GM12864 (cell line): ENCODE data around the gene TRIM56.
"Not testable (repeated sequence)": the region's sequence is repeated elsewhere in the genome, so short reads cannot be mapped to it uniquely, and the experiment has no call there.

ENCODE experiments used
- DNase-seq: peaks from one replicate; pipeline ENCODE4 v3.0.0-alpha.2; 2011; ENCODE audit warnings: low read depth
- H3K4me3 ChIP-seq: 2 replicates; pipeline ENCODE4 v1.5.1; 2011; ENCODE audit warnings: mild to moderate bottlenecking, low read depth, low read length, control low read depth
- TF ChIP-seq, protein P1 (sequence below): IDR thresholded peaks from 2 replicates; pipeline ENCODE4 v1.5.1; 2011; ENCODE audit warnings: low read depth, mild to moderate bottlenecking, moderate library complexity, low read length, control low read depth, inconsistent platforms; ENCODE audit errors: missing control alignments

The TRIM56 gene

DNA sequence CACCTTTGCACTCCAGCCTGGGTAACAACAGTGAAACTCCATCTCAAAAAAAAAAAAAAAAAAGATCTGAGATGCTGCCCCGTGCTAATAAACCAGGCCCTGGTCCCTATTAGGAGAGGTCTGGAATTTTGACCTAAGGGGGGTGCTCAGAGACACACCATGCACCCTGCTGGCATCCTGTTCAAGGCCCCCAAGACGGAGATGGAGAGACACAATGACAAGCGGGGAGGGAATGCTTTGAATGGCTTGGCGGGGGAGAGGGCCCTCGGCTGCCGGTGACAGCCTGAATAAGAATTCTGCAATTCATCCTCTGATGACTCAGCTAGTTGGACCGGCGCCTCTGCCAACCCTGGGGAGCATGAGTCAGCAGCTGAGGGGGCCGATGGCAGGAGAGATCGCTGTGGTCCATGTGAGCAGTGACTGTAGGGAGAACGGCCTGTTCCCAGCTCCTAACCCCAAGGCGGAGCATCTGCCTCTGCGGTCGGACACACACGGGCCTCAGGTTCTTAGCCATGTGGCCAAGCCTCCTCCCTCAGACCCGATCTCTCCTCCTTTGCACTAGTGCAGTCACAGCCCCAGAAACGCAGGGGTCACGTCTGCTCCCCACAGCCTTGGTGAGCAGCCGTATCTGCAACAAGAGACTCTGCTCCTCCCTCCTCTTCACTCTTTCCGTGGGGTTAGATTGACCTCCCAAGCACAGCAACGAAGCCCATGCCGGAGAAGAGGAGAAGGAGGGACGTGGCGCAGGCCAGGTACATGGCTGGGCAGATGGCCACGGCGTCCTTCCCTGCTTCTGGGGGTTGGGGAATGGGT is 14.9 kb downstream of the TRIM56 start:
- H3K4me3 ChIP-seq: no peak overlapping the region
- no peak for DNase-seq
- TF ChIP-seq, protein P1, sequence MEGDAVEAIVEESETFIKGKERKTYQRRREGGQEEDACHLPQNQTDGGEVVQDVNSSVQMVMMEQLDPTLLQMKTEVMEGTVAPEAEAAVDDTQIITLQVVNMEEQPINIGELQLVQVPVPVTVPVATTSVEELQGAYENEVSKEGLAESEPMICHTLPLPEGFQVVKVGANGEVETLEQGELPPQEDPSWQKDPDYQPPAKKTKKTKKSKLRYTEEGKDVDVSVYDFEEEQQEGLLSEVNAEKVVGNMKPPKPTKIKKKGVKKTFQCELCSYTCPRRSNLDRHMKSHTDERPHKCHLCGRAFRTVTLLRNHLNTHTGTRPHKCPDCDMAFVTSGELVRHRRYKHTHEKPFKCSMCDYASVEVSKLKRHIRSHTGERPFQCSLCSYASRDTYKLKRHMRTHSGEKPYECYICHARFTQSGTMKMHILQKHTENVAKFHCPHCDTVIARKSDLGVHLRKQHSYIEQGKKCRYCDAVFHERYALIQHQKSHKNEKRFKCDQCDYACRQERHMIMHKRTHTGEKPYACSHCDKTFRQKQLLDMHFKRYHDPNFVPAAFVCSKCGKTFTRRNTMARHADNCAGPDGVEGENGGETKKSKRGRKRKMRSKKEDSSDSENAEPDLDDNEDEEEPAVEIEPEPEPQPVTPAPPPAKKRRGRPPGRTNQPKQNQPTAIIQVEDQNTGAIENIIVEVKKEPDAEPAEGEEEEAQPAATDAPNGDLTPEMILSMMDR: no peak

DNA sequence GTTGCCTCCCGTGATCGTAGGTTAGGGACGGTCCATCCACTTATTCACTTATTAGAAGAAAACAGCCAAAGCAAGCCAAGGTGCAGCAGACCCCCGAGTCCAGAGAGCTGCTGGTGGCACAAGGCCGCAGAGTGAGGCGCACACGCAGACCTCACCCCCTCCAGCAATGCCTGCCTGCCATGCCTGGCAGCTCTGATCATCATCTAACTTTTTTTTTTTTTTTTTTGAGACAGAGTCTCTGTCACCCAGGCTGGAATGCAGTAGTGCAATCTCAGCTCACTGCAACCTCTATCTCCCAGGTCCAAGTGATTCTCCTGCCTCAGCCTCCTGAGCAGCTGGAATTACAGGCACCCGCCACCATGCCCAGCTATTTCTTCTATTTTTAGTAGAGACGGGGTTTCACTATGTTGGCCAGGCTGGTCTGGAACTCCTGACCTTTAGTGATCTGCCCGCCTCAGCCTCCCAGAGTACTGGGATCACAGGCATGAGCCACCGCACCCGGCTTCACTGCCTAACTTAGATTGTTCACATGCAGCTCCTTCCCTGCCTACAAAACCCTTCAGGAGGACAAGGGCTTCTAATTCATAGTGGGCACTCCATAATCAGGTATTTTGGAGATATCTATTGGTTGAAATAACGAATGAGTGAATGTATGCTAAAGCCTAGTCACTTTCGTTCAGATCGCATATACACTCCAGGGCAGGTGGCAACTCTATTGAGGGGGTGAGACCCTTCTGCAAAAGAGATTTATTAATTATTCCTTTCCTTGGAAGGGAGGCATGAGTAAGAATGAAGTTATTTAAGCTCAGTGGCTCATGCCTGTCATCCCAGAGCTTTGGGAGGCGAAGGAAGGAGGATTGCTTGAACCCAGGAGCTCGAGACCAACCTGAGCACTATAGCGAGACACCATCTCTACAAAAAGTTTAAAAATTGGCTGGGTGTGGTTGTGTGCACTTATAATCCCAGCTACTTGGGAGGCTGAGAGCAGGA is 15.9 kb downstream of the TRIM56 start:
- no peak for DNase-seq
- no peak overlapping the region for H3K4me3 ChIP-seq
- TF ChIP-seq, protein P1: no peak

DNA sequence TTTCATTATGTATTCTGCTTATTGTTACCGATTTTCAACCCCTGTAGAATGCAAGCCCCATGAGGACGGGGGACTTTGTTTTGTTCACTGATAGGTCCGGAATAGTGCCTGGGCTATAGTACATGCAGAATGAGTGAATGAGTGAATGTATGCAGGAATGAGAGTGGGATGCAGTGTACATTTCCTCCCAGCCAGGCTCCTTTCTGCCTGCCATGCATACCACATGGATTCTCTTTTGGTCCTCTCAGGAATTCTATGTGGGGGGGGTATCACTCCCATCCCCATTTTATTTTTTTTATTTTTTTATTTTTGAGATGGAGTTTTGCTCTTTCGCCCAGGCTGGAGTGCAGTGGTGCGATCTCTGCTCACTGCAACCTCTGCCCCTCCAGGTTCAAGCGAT is 16.7 kb downstream of the TRIM56 start:
- no peak overlapping the region for H3K4me3 ChIP-seq
- TF ChIP-seq, protein P1: no peak
- no peak for DNase-seq

DNA sequence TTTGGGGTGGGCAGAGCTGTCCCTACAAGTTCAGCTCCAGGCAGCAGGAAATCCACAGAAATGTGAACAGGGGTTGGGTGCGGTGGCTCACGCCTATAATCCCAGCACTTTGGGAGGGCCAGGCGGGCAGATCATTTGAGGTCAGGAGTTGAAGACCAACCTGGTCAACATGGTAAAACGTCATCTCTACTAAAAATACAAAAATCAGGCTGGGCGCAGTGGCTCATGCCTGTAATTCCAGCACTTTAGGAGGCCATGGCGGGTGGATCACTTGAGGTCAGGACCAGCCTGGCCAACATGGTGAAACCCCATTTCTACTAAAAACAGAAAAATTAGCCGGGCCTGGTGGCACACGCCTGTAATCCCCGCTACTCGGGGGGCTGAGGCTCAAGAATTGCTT is 18.4 kb downstream of the TRIM56 start:
- H3K4me3 ChIP-seq, DNase-seq: not testable (repeated sequence)

DNA sequence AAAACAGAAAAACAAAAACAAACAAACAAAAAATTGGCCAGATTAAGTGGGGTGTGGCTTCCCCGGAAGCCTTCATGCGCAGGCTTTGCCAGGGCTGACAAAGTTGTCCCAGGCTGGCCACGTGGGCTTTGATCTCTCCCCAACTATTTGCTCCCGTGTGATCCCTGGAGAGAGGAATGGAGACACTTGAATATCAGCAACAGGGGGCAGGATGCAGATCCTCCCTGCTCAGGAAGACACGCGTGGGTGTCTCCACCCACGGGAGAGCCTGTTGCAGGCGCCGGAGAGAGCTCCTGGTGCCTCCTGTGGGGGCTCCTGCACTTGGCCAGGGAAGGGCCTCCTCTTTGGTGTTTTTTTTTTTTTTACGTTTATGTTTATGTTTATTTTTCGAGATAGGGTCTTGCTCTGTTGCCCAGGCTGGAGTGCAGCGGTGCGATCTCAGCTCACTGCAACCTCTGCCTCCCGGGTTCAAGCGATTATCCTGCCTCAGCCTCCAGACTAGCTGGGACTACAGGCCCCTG is 19.0 kb downstream of the TRIM56 start:
- H3K4me3 ChIP-seq: no peak overlapping the region
- no peak for DNase-seq
- TF ChIP-seq, protein P1: no peak

DNA sequence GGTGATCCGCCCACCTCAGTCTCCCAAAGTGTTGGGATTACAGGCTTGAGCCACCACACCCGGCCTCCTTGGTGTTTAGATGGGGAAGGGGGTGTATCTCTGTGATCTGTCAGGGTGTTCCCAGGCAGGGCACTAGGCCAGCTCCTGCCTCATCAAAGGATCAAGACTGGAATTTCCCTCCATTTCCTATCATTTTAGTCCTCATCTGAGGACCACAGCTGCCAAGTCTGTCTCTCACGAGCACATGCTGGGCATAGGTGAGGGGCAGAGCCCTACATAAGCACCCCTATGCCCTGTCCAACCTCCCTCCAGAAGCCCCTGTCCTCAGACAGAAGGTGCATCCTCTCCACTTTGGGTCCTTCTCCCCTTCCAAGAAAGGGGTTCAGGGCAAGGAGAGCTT is 19.5 kb downstream of the TRIM56 start:
- no peak for DNase-seq
- TF ChIP-seq, protein P1: no peak
- H3K4me3 ChIP-seq: no peak overlapping the region

DNA sequence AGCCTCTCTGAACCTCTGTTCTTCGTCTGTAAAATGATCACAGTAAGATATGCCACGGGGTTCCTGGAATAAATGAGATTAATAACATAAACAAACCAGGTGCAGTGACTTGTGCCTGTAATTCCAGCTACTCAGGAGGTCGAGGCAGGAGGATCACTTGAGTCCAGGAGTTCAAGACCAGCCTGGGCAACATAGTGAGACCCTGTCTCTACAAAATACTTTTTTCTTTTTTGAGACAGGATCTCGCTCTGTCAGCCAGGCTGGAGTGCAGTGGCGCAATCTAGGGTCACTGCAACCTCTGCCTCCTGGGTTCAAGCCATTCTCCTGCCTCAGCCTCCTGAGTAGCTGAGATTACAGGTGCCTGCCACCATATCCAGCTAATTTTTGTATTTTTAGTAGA is 20.0 kb downstream of the TRIM56 start:
- not testable (repeated sequence) for DNase-seq, H3K4me3 ChIP-seq
